Natural killer cell (primary cell): ENCODE data around the gene SYNPO. TPM values are rescaled to one million over a fixed set of nuclear protein-coding genes. Genes with fewer than 3 reads are reported as not detected.

Source experiments
- ATAC-seq, 3 donors: fragments of 150-1000 bp in 2 of 3; fragments of 200-7000 bp in 1 of 3; cut with Tn5 transposase; 1 replicate in 1 of 3; 2 replicates in 2 of 3; pipeline ENCODE4 v1.10.0; 2021; ENCODE audit warnings: mild to moderate bottlenecking in 2 of 3, moderate library complexity in 2 of 3
- DNase-seq, 2 donors: peaks; one replicate each; pipeline versions ENCODE4 v3.0.0 to v3.0.0-alpha.2; 2013 to 2021; ENCODE audit warnings: mixed read lengths in 1 of 2
- H3K27ac ChIP-seq: one replicate; pipeline ENCODE4 v1.5.1; 2013; ENCODE audit warnings: mild to moderate bottlenecking, low read length
- H3K27me3 ChIP-seq: one replicate; pipeline ENCODE4 v1.6.1; 2013; ENCODE audit warnings: low read length; ENCODE audit not compliant: control insufficient read depth, insufficient read depth
- H3K36me3 ChIP-seq: one replicate; pipeline ENCODE4 v1.6.1; 2013; ENCODE audit warnings: low read length; ENCODE audit not compliant: control insufficient read depth, insufficient read depth
- H3K4me1 ChIP-seq: one replicate; pipeline ENCODE4 v1.6.1; 2013; ENCODE audit warnings: low read length; ENCODE audit not compliant: control insufficient read depth, insufficient read depth
- H3K4me3 ChIP-seq: one replicate; pipeline ENCODE4 v1.5.1; 2013; ENCODE audit warnings: low read length
- H3K9me3 ChIP-seq: one replicate; pipeline ENCODE4 v1.6.1; 2013; ENCODE audit warnings: low read length; ENCODE audit not compliant: control insufficient read depth, insufficient read depth
- H3K27ac Mint-ChIP-seq, 2 donors: one replicate each; pipeline ENCODE4 v1.8.0; 2022; ENCODE audit warnings: mild to moderate bottlenecking in 2 of 2, mixed read lengths in 2 of 2, moderate library complexity in 1 of 2
- H3K27me3 Mint-ChIP-seq, 2 donors: one replicate each; pipeline ENCODE4 v1.8.0; 2022; ENCODE audit warnings: low read depth in 2 of 2, mixed read lengths in 2 of 2
- H3K36me3 Mint-ChIP-seq: one replicate; pipeline ENCODE4 v1.8.0; 2022; ENCODE audit warnings: mixed read lengths
- H3K4me1 Mint-ChIP-seq, 2 donors: one replicate each; pipeline ENCODE4 v1.8.0; 2022; ENCODE audit warnings: mixed read lengths in 2 of 2
- H3K4me3 Mint-ChIP-seq: one replicate; pipeline ENCODE4 v1.8.0; 2022; ENCODE audit warnings: mild to moderate bottlenecking, moderate library complexity, mixed read lengths
- H3K9me3 Mint-ChIP-seq, 2 donors: one replicate each; pipeline ENCODE4 v1.8.0; 2022; ENCODE audit warnings: mixed read lengths in 2 of 2
- CTCF ChIP-seq: fragments of 200-600 bp; IDR thresholded peaks from one replicate; pipeline ENCODE4 v1.8.0; 2022; ENCODE audit warnings: antibody characterized with exemption
- WGBS: methylation state at CpG from one replicate; pipeline ENCODE4 v1.1.7; 2013; ENCODE audit warnings: missing lambda C conversion rate; ENCODE audit not compliant: insufficient coverage; 5-methylcytosine and 5-hydroxymethylcytosine counted together
- intact Hi-C: fragments of 100-400 bp; cut with micrococcal nuclease; formaldehyde crosslinking; loops from one replicate; pipeline ENCODE4 v1.14.2; 2022
- total RNA-seq, 4 donors: library from RNA; stranded (reverse); fragments of 120-200 nt in 1 of 4; gene quantifications; one replicate each; pipeline versions ENCODE4 v1.2.3 to v1.2.4, GENCODE V29; 2013 to 2022

Gene SYNPO
- total RNA-seq, 3 donors from 2014 or later (not counting 1 experiment from before 2014, with no cell fraction given): 0.16 to 0.48 TPM; not detected in 1

GRCh38 chr5:150612905-150613670, 27.4 kb upstream of the SYNPO start:
- ATAC-seq: no peak
- Histone ChIP-seq H3K4me1 (no peaks in the 10 kb centered on the region), H3K27ac (no peak overlapping the region), H3K36me3 (no peaks in the 10 kb centered on the region), H3K9me3 (no peaks in the 10 kb centered on the region), H3K27me3 (no peaks in the 10 kb centered on the region), H3K4me3 (no peak overlapping the region)
- H3K9me3 Mint-ChIP-seq: no peaks in the 10 kb centered on the region
- peaks cover 3 to 11% of the 10 kb centered on the region in 2 donors for H3K27me3 Mint-ChIP-seq
- WGBS: 93% methylated on average over 4 of the region's 4 CpGs
- intact Hi-C loops: no loop called here
- H3K27ac Mint-ChIP-seq: no peak overlapping the region
- no peaks in the 10 kb centered on the region for H3K36me3 Mint-ChIP-seq
- H3K4me3 Mint-ChIP-seq: no peak overlapping the region
- no peaks in the 10 kb centered on the region for H3K4me1 Mint-ChIP-seq
- no peak for DNase-seq
- no peak for TF ChIP-seq CTCF

GRCh38 chr5:150613991-150614660, 26.3 kb upstream of the SYNPO start:
- intact Hi-C loops: no loop called here
- H3K36me3 Mint-ChIP-seq: no peaks in the 10 kb centered on the region
- peaks cover 0 to 11% of the 10 kb centered on the region in 2 donors for H3K27me3 Mint-ChIP-seq
- H3K9me3 Mint-ChIP-seq: no peaks in the 10 kb centered on the region
- H3K27ac Mint-ChIP-seq: no peak overlapping the region
- H3K4me3 Mint-ChIP-seq: no peak overlapping the region
- no peaks in the 10 kb centered on the region for H3K27me3 ChIP-seq
- WGBS: 85% methylated on average over 9 of the region's 9 CpGs
- no peak for TF ChIP-seq CTCF
- DNase-seq (no peak), ATAC-seq (no peak)
- H3K36me3 ChIP-seq: no peaks in the 10 kb centered on the region
- H3K27ac ChIP-seq: no peak overlapping the region
- no peak overlapping the region for H3K4me3 ChIP-seq
- H3K4me1 ChIP-seq: no peaks in the 10 kb centered on the region
- H3K4me1 Mint-ChIP-seq: no peaks in the 10 kb centered on the region
- H3K9me3 ChIP-seq: no peaks in the 10 kb centered on the region

GRCh38 chr5:150614661-150615060, 25.8 kb upstream of the SYNPO start:
- H3K4me3 Mint-ChIP-seq: no peak overlapping the region
- no peak overlapping the region for H3K27ac ChIP-seq
- intact Hi-C loops: no loop called here

More at GRCh38 chr5:150614661-150615060, 25.8 kb upstream of the SYNPO start:
- Histone ChIP-seq H3K4me1 (no peaks in the 10 kb centered on the region), H3K36me3 (no peaks in the 10 kb centered on the region), H3K4me3 (no peak overlapping the region), H3K27me3 (no peaks in the 10 kb centered on the region), H3K9me3 (no peaks in the 10 kb centered on the region)
- ATAC-seq: no peak
- Mint-ChIP-seq H3K27ac (no peak overlapping the region), H3K4me1 (no peaks in the 10 kb centered on the region), H3K9me3 (no peaks in the 10 kb centered on the region), H3K36me3 (no peaks in the 10 kb centered on the region), H3K27me3 (peaks cover 0 to 11% of the 10 kb centered on the region in 2 donors)
- whole genome bisulfite sequencing: 95% methylated on average over 4 of the region's 4 CpGs
- no peak for DNase-seq
- TF ChIP-seq CTCF: no peak
